H1 (cell line): ENCODE results near the gene OR5B3. TPM values are rescaled to one million over a fixed set of nuclear protein-coding genes. Genes with fewer than 3 reads are reported as not detected.

Experiments used
- polyA plus RNA-seq, 7 experiments: library from polyadenylated mRNA; depleted of rRNA in 3 of 7; stranded (reverse) in 5 of 7; unstranded in 2 of 7; fragments of >200 nt in 5 of 7; fragments of 200-250 nt in 2 of 7; gene quantifications; 1 replicate in 5 of 7; 2 replicates in 1 of 7; 4 replicates in 1 of 7; pipeline versions ENCODE4 v1.2.1 to v1.2.3, GENCODE V29; 2011 to 2013; ENCODE audit warnings: missing spikeins in 2 of 7, mixed read lengths in 2 of 7
- total RNA-seq: library from RNA; stranded (reverse); fragmentation: NEBNext Ultra II Directional; extraction: Animal tissue kit (Norgen Biotek cat#: 25700); gene quantifications from 2 replicates; pipeline ENCODE4 v1.2.1, GENCODE V29; 2021

The OR5B3 gene
- total and polyA plus RNA-seq, 2 of the 8 experiments (the other 6 are each of a cell fraction or from before 2014, with no cell fraction given): not detected

Other genes with a start within 250 kb of the OR5B3 start
- not detected in 2 replicates for gene OR9Q2, start 217.8 kb downstream of the OR5B3 start, total RNA-seq
- gene OR9Q2, start 217.8 kb downstream of the OR5B3 start, polyA plus RNA-seq (2011; rRNA removed): not detected in 2 replicates
- gene OR1S2, start 202.7 kb downstream of the OR5B3 start, total RNA-seq: not detected in 2 replicates
- gene OR1S2, start 202.7 kb downstream of the OR5B3 start, polyA plus RNA-seq (2011; rRNA removed): not detected in 2 replicates
- not detected in 2 replicates for gene OR1S1, start 194.2 kb downstream of the OR5B3 start, total RNA-seq
- gene OR1S1, start 194.2 kb downstream of the OR5B3 start, polyA plus RNA-seq (2011; rRNA removed): not detected in 2 replicates
- not detected in 2 replicates for gene OR10Q1, start 178.0 kb downstream of the OR5B3 start, total RNA-seq
- not detected in 2 replicates for gene OR10Q1, start 178.0 kb downstream of the OR5B3 start, polyA plus RNA-seq (2011; rRNA removed)
- not detected in 2 replicates for gene OR10W1, start 138.6 kb downstream of the OR5B3 start, total RNA-seq
- gene OR10W1, start 138.6 kb downstream of the OR5B3 start, polyA plus RNA-seq (2011; rRNA removed): not detected in 2 replicates
- not detected in 2 replicates for gene OR5B17, start 47.8 kb downstream of the OR5B3 start, total RNA-seq
- not detected in 2 replicates for gene OR5B17, start 47.8 kb downstream of the OR5B3 start, polyA plus RNA-seq (2011; rRNA removed)
- not detected in 2 replicates for gene OR5B2, start 21.2 kb upstream of the OR5B3 start, total RNA-seq
- gene OR5B2, start 21.2 kb upstream of the OR5B3 start, polyA plus RNA-seq (2011; rRNA removed): 0.06 TPM in 2 replicates
- gene OR5B12, start 35.4 kb upstream of the OR5B3 start, total RNA-seq: not detected in 2 replicates
- not detected in 2 replicates for gene OR5B12, start 35.4 kb upstream of the OR5B3 start, polyA plus RNA-seq (2011; rRNA removed)
- not detected in 2 replicates for gene OR5B21, start 101.2 kb upstream of the OR5B3 start, total RNA-seq
- gene OR5B21, start 101.2 kb upstream of the OR5B3 start, polyA plus RNA-seq (2011; rRNA removed): not detected in 2 replicates
- 0.69 and 1.4 TPM in 2 replicates for gene LPXN, start 169.0 kb upstream of the OR5B3 start, total RNA-seq
- gene LPXN, start 169.0 kb upstream of the OR5B3 start, polyA plus RNA-seq (2011; rRNA removed): 2.5 and 2.7 TPM in 2 replicates
- 29.0 and 29.5 TPM in 2 replicates for gene ZFP91, start 172.2 kb upstream of the OR5B3 start, total RNA-seq
- 7.8 and 10.7 TPM in 2 replicates for gene ZFP91, start 172.2 kb upstream of the OR5B3 start, polyA plus RNA-seq (2011; rRNA removed)
- gene CNTF, start 215.8 kb upstream of the OR5B3 start, total RNA-seq: 1.5 and 1.9 TPM in 2 replicates
- 0.33 and 0.41 TPM in 2 replicates for gene CNTF, start 215.8 kb upstream of the OR5B3 start, polyA plus RNA-seq (2011; rRNA removed)